AG09319 (cell line): ENCODE measurements around the gene ARHGEF11.

Experiments used
- DNase-seq: peaks from one replicate; pipeline ENCODE4 v3.0.0-alpha.2; 2010; ENCODE audit warnings: low read depth; ENCODE audit errors: extremely low read depth
- CTCF ChIP-seq: IDR thresholded peaks from 2 replicates; pipeline ENCODE4 v1.5.1; 2011; ENCODE audit warnings: low read depth, mild to moderate bottlenecking, inconsistent platforms, low read length, moderate library complexity

The ARHGEF11 gene

GRCh38 chr1:157090196-157090647 is 44.7 kb upstream of the ARHGEF11 start:
- peak; percentile 79 for DNase-seq
- peak; percentile 97 for TF ChIP-seq CTCF

DNA sequence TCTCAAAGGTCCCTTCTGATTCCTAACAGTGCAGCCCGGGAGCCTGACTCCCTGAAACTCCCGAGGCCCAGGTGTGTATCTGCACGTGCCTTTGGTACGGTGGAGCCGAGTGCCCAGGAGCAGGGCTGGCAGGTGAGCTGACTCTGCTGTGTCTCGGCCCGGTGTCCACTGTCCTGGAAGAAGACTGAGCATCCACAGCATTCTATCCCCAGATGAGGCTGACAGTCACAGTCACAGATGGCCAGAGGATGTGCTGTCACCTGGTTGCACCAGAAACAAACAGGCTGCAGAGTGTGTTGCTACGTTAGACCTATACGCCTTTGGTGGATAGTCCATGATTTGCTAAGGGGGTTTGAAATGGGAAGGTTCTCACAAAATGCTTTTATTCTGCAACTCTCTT is 44.2 kb upstream of the ARHGEF11 start:
- DNase-seq: no peak
- TF ChIP-seq CTCF: no peak

GRCh38 chr1:157088607-157089006 is 43.1 kb upstream of the ARHGEF11 start:
- no peak for TF ChIP-seq CTCF
- no peak for DNase-seq

GRCh38 chr1:157087030-157087429 is 41.5 kb upstream of the ARHGEF11 start:
- TF ChIP-seq CTCF: no peak
- DNase-seq: no peak

GRCh38 chr1:157086299-157086698 is 40.8 kb upstream of the ARHGEF11 start:
- TF ChIP-seq CTCF: no peak
- no peak for DNase-seq

- TF ChIP-seq CTCF: no peak
- no peak for DNase-seq
These were observed 39.9 kb upstream of the ARHGEF11 start for GRCh38 chr1:157085421-157085820.

- no peak for TF ChIP-seq CTCF
- no peak for DNase-seq
These were observed 39.2 kb upstream of the ARHGEF11 start for GRCh38 chr1:157084720-157085119.
